ENCODE results near the gene ALKBH4.

ALKBH4 gene

DNA sequence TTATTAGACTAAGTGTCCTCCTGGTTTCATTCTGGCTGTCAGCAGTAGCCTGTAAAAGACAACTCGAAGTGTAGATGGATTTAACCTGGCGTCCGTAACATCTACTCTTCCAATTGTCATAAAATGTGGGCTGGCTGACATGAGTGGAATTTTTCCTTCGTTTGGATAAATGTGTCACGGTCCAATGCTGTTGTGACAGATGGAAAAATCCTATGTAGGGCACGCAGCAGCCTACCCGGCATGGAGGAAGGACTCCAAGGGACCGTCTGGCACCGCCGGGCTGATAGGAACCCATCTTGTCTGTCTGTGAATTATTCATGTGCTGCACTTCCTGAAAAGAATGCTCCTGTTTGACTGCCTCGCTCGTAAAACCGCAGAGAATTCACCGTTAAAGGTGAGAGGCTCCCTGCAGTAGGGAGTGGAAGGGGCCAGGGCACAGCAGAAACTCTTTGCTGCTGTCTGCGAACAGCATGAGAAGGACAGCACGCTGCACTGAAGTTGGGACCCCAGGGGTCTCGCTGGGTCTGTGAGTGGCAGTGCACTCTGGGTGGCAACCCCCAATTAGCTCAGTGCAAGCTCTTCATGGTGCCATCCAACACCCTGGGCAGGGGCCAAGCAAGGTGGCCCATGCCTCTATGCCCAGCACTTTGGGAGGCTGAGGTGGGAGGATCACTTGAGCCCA is 32.9 kb downstream of the ALKBH4 start:
- no peak for TF ChIP-seq ZFX (IDR thresholded peaks at IDR 0.05)
- TF ChIP-seq, protein P1, sequence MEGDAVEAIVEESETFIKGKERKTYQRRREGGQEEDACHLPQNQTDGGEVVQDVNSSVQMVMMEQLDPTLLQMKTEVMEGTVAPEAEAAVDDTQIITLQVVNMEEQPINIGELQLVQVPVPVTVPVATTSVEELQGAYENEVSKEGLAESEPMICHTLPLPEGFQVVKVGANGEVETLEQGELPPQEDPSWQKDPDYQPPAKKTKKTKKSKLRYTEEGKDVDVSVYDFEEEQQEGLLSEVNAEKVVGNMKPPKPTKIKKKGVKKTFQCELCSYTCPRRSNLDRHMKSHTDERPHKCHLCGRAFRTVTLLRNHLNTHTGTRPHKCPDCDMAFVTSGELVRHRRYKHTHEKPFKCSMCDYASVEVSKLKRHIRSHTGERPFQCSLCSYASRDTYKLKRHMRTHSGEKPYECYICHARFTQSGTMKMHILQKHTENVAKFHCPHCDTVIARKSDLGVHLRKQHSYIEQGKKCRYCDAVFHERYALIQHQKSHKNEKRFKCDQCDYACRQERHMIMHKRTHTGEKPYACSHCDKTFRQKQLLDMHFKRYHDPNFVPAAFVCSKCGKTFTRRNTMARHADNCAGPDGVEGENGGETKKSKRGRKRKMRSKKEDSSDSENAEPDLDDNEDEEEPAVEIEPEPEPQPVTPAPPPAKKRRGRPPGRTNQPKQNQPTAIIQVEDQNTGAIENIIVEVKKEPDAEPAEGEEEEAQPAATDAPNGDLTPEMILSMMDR (conservative IDR thresholded peaks at IDR 0.05), result no peak

DNA sequence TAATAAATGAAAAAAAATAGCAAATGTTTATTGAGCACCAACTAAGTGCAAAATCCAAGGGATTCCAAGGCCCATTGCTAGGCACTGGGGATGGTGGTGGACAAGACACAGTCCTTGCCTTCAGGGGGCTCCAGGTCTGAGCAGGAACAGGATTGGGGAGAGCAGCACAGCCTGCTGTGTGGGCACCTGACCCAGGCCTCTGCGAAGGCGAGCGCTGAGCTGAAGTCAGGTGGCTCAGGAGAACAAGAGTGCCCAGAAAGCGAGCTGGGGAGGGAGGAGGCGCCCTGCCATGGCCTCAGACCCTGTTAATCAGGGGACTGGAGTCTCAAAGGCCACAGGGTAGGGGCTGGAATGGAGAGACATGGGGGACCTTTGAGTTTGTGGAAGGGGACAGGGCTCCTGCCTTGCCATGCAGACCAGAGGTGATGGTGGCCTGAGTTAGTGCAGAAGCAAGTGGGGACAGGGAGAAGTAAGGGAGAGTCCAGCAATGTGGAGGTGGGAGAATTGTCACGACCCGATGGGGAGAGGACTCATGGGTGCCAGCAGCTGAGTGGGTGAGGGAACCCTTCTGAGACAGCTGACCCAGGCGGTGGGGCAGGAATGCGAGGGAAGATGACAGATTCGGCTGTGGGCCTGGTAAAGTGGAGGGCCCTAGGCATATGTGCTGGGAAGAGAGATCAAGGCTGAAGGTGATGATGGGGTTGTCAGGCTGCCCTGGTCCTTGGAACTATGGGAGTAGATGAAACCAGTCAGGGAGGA is 35.3 kb downstream of the ALKBH4 start:
- TF ChIP-seq, protein P1 (conservative IDR thresholded peaks at IDR 0.05), result no peak
- no peak for TF ChIP-seq ZFX (IDR thresholded peaks at IDR 0.05)
- H3K27ac ChIP-seq, result no peak overlapping the region

More for the DNA sequence above, 32.9 kb downstream of the ALKBH4 start:
- H3K27ac ChIP-seq, result peak overlapping the region; percentile 56

DNA sequence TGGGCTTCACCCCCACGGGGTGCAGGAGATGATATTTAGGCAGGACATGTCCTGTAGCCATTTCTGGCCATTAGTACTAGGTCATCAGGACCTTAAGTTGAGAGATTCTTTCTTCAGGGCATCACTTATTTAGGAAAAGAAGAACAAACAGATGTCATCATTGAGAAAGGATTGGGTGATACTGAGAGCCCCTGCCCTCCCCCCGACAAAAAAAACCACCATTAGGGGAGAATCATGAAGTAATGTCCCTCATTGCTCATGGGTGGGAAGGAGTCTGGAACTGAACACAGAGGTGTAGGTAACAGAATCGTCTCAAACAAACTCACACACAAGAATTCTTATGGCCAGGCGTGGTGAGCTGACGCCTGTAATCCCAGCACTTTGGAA is 37.7 kb downstream of the ALKBH4 start:
- H3K27ac ChIP-seq, result no peak overlapping the region
- TF ChIP-seq, protein P1 (conservative IDR thresholded peaks at IDR 0.05), result no peak
- no peak for TF ChIP-seq ZFX (IDR thresholded peaks at IDR 0.05)

GRCh38 chr7:102426268-102427018 is 38.2 kb downstream of the ALKBH4 start:
- H3K27ac ChIP-seq, result no peak overlapping the region

GRCh38 chr7:102425639-102426267 is 38.9 kb downstream of the ALKBH4 start:
- TF ChIP-seq, protein P1 (conservative IDR thresholded peaks at IDR 0.05), result no peak
- no peak for TF ChIP-seq ZFX (IDR thresholded peaks at IDR 0.05)
- H3K27ac ChIP-seq, result no peak overlapping the region

More at GRCh38 chr7:102426268-102427018, 38.2 kb downstream of the ALKBH4 start:
- TF ChIP-seq, protein P1 (conservative IDR thresholded peaks at IDR 0.05), result no peak
- no peak for TF ChIP-seq ZFX (IDR thresholded peaks at IDR 0.05)

- no peak for TF ChIP-seq ZFX (IDR thresholded peaks at IDR 0.05)
- TF ChIP-seq, protein P1 (conservative IDR thresholded peaks at IDR 0.05), result no peak
- H3K27ac ChIP-seq, result no peak overlapping the region
These were observed 39.9 kb downstream of the ALKBH4 start for GRCh38 chr7:102424787-102425218.
